Peyer's patch (tissue), 4 donors: Measurements from ENCODE around the gene CDKAL1. TPM values are rescaled to one million over a fixed set of nuclear protein-coding genes. Genes with fewer than 3 reads are reported as not detected.

Experiments used
- DNase-seq, 3 donors: peaks; one replicate each; pipeline ENCODE4 v3.0.0-alpha.2; 2017 to 2019
- H3K27ac ChIP-seq, 4 donors: fragments of 200-600 bp; sonication (generic); one replicate each; pipeline ENCODE4 v1.5.1; 2016 to 2019
- H3K27me3 ChIP-seq, 2 donors: fragments of 200-600 bp; sonication (generic); one replicate each; pipeline ENCODE4 v1.5.1; 2019
- H3K36me3 ChIP-seq, 3 donors: fragments of 200-600 bp; sonication (generic); one replicate each; pipeline ENCODE4 v1.5.1; 2016 to 2019
- H3K4me1 ChIP-seq, 4 donors: fragments of 200-600 bp; sonication (generic); one replicate each; pipeline ENCODE4 v1.5.1; 2016 to 2019
- H3K4me3 ChIP-seq, 4 donors: fragments of 200-600 bp; sonication (generic); 1 replicate in 3 of 4; 2 replicates in 1 of 4; pipeline ENCODE4 v1.5.1; 2016 to 2019; ENCODE audit warnings: mild to moderate bottlenecking in 1 of 4
- H3K9me3 ChIP-seq, 4 donors: fragments of 200-600 bp; sonication (generic); one replicate each; pipeline ENCODE4 v1.5.1; 2016 to 2019; ENCODE audit warnings: mild to moderate bottlenecking in 1 of 4
- POLR2A ChIP-seq, 2 donors: fragments of 450-650 bp; IDR thresholded peaks; one replicate each; pipeline ENCODE4 v1.5.1; 2017; ENCODE audit warnings: antibody characterized with exemption in 2 of 2, mild to moderate bottlenecking in 2 of 2, moderate library complexity in 2 of 2
- total RNA-seq, 4 donors: library from RNA; depleted of rRNA; stranded (reverse); fragments of >200 nt; gene quantifications; one replicate each; pipeline ENCODE4 v1.1.0, GENCODE V29; 2016
- TF ChIP-seq, protein P1 (sequence below), 6 experiments: fragments of 450-650 bp in 4 of 6; fragments of 200-600 bp in 2 of 6; sonication (generic) in 1 of 6; IDR thresholded peaks; one replicate each; pipeline ENCODE4 v1.5.1; 2017 to 2019; ENCODE audit warnings: antibody characterized with exemption in 6 of 6, mild to moderate bottlenecking in 3 of 6, moderate library complexity in 1 of 6

Gene CDKAL1
- total RNA-seq, 4 donors from 2014 or later: 10.3 to 31.4 (median 11.6) TPM

DNA sequence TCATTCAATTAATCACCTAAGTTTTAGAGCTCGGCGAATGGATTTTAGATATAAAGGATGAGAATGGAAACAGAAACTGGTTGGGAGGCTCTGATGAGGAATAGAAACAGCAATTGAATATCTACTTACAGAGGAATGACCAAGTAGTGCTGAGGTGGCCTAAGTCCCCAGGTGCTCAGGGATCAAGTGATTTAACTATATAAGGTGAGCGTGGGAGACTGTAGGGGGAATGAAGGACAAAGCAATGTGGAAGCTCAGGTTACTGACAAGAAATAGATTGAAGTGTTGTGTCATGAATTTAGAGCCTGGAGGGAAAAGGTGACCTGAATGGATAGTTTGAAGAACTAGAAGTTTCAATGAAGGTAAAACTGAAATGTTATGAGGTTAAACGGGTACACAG, 563.9 kb downstream of the CDKAL1 start:
- no peak overlapping the region for H3K4me3 ChIP-seq
- no peak for DNase-seq
- H3K27me3 ChIP-seq: no peaks in the 10 kb centered on the region
- H3K4me1 ChIP-seq: no peaks in the 10 kb centered on the region
- TF ChIP-seq POLR2A (IDR thresholded peaks at IDR 0.05): no peak
- TF ChIP-seq, protein P1, sequence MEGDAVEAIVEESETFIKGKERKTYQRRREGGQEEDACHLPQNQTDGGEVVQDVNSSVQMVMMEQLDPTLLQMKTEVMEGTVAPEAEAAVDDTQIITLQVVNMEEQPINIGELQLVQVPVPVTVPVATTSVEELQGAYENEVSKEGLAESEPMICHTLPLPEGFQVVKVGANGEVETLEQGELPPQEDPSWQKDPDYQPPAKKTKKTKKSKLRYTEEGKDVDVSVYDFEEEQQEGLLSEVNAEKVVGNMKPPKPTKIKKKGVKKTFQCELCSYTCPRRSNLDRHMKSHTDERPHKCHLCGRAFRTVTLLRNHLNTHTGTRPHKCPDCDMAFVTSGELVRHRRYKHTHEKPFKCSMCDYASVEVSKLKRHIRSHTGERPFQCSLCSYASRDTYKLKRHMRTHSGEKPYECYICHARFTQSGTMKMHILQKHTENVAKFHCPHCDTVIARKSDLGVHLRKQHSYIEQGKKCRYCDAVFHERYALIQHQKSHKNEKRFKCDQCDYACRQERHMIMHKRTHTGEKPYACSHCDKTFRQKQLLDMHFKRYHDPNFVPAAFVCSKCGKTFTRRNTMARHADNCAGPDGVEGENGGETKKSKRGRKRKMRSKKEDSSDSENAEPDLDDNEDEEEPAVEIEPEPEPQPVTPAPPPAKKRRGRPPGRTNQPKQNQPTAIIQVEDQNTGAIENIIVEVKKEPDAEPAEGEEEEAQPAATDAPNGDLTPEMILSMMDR (IDR thresholded peaks at IDR 0.05): no peak
- no peaks in the 10 kb centered on the region for H3K9me3 ChIP-seq
- H3K36me3 ChIP-seq: no peaks in the 10 kb centered on the region
- H3K27ac ChIP-seq: no peak overlapping the region

DNA sequence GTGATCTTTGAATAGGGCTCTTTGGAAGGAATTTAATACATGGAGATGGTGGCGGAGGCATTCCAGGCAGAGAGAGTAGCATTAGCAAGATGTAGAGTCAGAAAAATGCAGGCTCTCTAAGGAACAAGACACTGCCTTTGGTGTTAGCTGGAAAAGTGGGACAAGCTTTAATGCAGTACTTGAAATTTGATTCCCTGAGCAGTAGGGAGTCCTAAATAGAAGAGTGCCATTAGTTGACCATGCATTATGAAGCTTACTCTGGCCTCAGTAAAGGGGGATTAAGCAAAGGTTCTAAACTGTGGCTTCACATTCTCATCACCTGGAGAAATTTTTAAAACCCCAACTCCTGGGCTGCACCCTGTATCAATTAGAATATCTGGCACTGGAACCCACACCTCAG, 564.5 kb downstream of the CDKAL1 start:
- Histone ChIP-seq H3K4me3 (no peak overlapping the region), H3K27me3 (no peaks in the 10 kb centered on the region), H3K4me1 (no peaks in the 10 kb centered on the region), H3K9me3 (no peaks in the 10 kb centered on the region), H3K27ac (no peak overlapping the region), H3K36me3 (no peaks in the 10 kb centered on the region)
- no peak for DNase-seq
- no peak for TF ChIP-seq POLR2A (IDR thresholded peaks at IDR 0.05)
- TF ChIP-seq, protein P1 (IDR thresholded peaks at IDR 0.05): no peak

DNA sequence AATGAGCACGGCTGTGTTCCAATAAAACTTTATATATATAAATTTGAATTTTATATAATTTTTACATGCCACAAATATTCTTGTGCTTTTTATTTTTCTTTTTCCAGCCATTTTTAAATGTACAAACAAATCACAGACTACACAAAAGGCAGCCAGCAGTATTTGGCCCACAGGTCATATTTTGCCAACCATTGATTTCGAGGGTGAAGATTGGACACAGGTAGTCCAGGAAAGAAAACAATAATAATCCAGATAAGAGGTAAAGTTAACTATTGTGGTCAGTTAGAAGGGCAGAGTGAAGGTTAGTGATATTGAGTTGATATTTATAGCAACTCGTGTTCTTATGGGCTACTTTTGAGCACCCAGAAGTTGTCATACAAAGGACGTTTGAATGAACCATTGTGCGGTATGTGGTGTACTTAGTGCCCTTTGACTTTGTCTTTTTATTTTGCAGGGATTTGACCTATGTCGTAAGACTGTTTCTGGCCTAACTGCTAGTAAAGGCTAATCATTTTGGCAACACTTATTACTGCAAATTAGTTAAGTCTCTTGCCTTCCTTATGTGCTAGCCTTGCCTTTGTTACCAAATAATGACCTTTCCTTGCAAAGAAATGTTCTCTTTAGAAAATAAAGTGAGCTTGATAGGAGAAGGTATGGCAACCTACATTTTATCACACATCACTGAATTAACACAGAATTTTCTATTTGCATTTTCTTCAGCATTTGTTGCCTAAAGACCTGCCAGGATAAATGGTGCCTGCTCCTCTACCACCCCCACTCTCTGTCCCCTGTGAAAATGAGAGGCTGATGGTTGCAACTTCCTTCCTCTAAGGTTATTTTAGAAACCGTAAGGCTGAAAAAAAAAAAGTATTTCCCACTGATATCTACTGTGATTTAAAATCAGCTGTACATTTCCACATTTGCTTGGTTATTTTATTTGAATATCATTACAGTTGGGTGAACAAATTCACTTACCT, 565.4 kb downstream of the CDKAL1 start:
- TF ChIP-seq, protein P1 (IDR thresholded peaks at IDR 0.05): no peak
- TF ChIP-seq POLR2A (IDR thresholded peaks at IDR 0.05): no peak
- no peak for DNase-seq
- Histone ChIP-seq H3K27me3 (no peaks in the 10 kb centered on the region), H3K4me3 (no peak overlapping the region), H3K36me3 (no peaks in the 10 kb centered on the region), H3K27ac (no peak overlapping the region), H3K4me1 (no peaks in the 10 kb centered on the region), H3K9me3 (no peaks in the 10 kb centered on the region)

DNA sequence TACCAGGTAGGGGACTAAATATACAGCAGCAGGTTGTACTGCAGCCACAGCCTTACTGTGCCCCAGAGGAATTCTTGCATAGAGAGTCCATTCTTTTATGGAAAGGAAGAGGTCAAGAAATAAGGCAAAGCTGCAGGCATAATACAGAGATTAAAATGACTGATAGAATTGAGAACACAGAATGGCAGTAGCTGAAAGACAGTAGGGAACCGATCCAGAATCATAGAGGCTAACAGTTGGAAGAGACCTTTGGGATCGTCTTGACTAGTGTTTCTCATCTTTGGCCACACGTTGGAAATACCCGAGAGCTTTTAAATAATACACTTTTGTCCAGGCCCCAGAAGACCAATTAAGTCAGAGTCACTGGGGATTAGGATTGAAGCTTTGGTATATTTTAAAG, 566.7 kb downstream of the CDKAL1 start:
- H3K36me3 ChIP-seq: no peaks in the 10 kb centered on the region
- H3K9me3 ChIP-seq: no peaks in the 10 kb centered on the region
- no peak overlapping the region for H3K27ac ChIP-seq
- no peak for DNase-seq
- no peaks in the 10 kb centered on the region for H3K27me3 ChIP-seq
- TF ChIP-seq, protein P1 (IDR thresholded peaks at IDR 0.05): no peak
- no peak for TF ChIP-seq POLR2A (IDR thresholded peaks at IDR 0.05)
- no peak overlapping the region for H3K4me3 ChIP-seq
- H3K4me1 ChIP-seq: no peaks in the 10 kb centered on the region

DNA sequence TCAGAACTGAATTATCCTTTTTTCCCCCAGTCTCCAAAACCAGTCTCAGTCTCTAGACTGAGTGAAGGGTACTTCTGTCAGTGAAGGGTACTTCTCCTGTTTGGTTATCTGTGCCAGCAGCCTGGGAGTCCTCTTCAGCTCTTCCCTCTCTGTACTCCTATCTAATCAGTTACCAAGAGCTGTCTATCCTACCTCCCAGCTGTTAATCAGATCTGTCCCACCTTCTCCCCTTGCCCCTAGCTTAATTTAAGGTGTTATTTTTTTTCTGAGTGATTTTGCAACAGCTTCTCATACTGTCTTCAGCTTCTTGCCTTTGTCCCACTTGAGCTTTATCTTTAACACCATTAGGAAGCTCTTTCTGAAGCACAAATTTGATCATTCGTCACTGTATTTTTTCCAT, 567.4 kb downstream of the CDKAL1 start:
- H3K27me3 ChIP-seq: no peaks in the 10 kb centered on the region
- TF ChIP-seq, protein P1 (IDR thresholded peaks at IDR 0.05): no peak
- no peak for TF ChIP-seq POLR2A (IDR thresholded peaks at IDR 0.05)
- no peaks in the 10 kb centered on the region for H3K36me3 ChIP-seq
- no peaks in the 10 kb centered on the region for H3K9me3 ChIP-seq
- H3K27ac ChIP-seq: no peak overlapping the region
- DNase-seq: no peak
- H3K4me1 ChIP-seq: no peaks in the 10 kb centered on the region
- H3K4me3 ChIP-seq: no peak overlapping the region
